Measurements from ENCODE around the gene ATRN. TPM values are rescaled to one million over a fixed set of nuclear protein-coding genes. Genes with fewer than 3 reads are reported as not detected.

The ATRN gene
- total RNA-seq, 1 experiment from 2014 or later: 26.1 TPM

DNA sequence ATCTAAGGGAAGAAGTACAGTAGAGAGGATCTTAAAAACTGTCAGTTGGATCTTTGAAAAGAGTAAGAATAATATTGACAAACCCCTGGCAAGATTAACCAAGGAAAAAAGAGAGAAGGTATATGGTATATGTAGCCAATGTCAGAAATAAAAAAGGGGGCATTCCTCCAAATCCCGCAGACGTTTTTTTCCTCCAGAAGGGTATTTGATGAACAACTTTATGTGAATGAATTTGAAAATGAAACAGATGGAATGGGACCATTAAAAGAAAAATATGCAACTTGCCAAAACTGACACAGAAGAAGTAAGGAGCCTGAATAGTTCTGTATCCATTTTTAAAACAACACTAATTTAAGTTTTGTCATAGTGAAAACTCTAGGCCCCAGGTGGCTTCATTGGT is 156.7 kb downstream of the ATRN start:
- H3K4me2 ChIP-seq (ENCODE audit: low read length): no peak overlapping the region
- CTCF ChIA-PET: no interaction called here
- no peaks in the 10 kb centered on the region for H3K9me2 ChIP-seq (replicated peaks; ENCODE audit: low read length)
- H3F3A ChIP-seq (ENCODE audit: low read length, unreplicated experiment): no peaks in the 10 kb centered on the region
- POLR2A ChIA-PET (ENCODE audit: unreplicated experiment): no interaction called here
- ATAC-seq (no peak), DNase-seq (no peak)
- no peak overlapping the region for H2AFZ ChIP-seq (ENCODE audit: low read length)
- intact Hi-C loops (cut with micrococcal nuclease): no loop called here
- H3K36me3 ChIP-seq (ENCODE audit: low read depth, low read length): no peaks in the 10 kb centered on the region
- H3K79me2 ChIP-seq (ENCODE audit: low read length): no peaks in the 10 kb centered on the region
- no peaks in the 10 kb centered on the region for H4K20me1 ChIP-seq (ENCODE audit: low read length)
- no TSS peak for BruUV-seq (replicated peaks)
- TF ChIP-seq EZH2phosphoT487 (IDR thresholded peaks at IDR 0.05; ENCODE audit: borderline replicate concordance, low read length): no peak
- TF ChIP-seq EZH2 (IDR thresholded peaks at IDR 0.05; ENCODE audit: low read length, unreplicated experiment): no peak
- TF ChIP-seq CTCF (conservative IDR thresholded peaks at IDR 0.05; ENCODE audit: low read depth, low read length): no peak
- H3K4me3 ChIP-seq (ENCODE audit: low read length): no peak overlapping the region
- H3K4me1 ChIP-seq (ENCODE audit: insufficient read depth, low read length): no peaks in the 10 kb centered on the region
- H3K27ac ChIP-seq (ENCODE audit: low read length): no peak overlapping the region
- no peak overlapping the region for H3K9ac ChIP-seq (ENCODE audit: low read length)
- no peaks in the 10 kb centered on the region for H3K27me3 ChIP-seq (ENCODE audit: low read length)
- H3K9me3 ChIP-seq (ENCODE audit: low read length): no peaks in the 10 kb centered on the region

DNA sequence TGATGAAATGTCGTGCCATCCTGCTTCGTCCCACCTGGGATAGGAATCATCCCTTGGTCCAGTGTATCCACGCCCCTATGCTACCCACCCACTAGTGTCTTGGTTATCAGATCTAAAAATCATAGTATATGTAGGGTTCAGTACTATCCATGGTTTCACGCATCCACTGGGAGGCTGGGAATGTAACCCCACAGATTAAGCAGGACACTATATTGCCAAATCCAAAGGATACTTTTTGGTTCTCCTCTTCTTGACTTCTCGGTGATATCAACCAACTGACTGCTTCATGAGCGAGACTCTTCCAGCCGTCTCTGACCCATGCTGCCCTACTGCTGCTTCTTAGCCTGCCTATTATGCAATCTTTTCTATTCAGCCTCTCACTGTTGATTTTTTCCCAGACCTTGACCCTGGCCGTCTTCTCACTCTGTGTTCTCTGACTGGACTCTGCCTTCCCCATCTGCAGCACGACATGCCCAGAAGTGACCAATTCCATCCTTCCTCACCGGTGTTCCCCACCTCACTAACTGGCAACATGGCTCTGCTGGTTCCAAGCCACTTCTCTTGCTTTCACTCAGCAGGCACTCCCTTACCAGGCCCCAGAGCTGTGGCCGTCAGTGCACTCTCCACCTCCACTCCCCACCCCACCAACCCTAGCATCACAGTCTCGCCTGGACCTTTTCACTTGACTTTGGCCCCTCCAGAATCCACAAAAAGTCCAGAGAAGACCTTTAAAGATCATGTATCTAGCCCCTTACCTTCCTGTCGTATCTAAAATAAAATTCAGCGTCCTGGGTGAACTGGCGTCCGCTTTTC is 157.9 kb downstream of the ATRN start:
- BruUV-seq (replicated peaks): no TSS peak
- Histone ChIP-seq H4K20me1 (ENCODE audit: low read length) (no peaks in the 10 kb centered on the region), H3F3A (ENCODE audit: low read length, unreplicated experiment) (no peaks in the 10 kb centered on the region), H3K27ac (ENCODE audit: low read length) (no peak overlapping the region), H3K79me2 (ENCODE audit: low read length) (no peaks in the 10 kb centered on the region), H2AFZ (ENCODE audit: low read length) (no peak overlapping the region), H3K9me3 (ENCODE audit: low read length) (no peaks in the 10 kb centered on the region), H3K9ac (ENCODE audit: low read length) (no peak overlapping the region), H3K4me3 (ENCODE audit: low read length) (no peak overlapping the region), H3K36me3 (ENCODE audit: low read depth, low read length) (no peaks in the 10 kb centered on the region), H3K27me3 (ENCODE audit: low read length) (no peaks in the 10 kb centered on the region), H3K9me2 (replicated peaks; ENCODE audit: low read length) (no peaks in the 10 kb centered on the region), H3K4me2 (ENCODE audit: low read length) (no peak overlapping the region), H3K4me1 (ENCODE audit: insufficient read depth, low read length) (no peaks in the 10 kb centered on the region)
- intact Hi-C loops (cut with micrococcal nuclease): no loop called here
- POLR2A ChIA-PET (ENCODE audit: unreplicated experiment): no interaction called here
- DNase-seq (no peak), ATAC-seq (no peak)
- CTCF ChIA-PET: no interaction called here
- TF ChIP-seq CTCF (conservative IDR thresholded peaks at IDR 0.05; ENCODE audit: low read depth, low read length) (no peak), EZH2 (IDR thresholded peaks at IDR 0.05; ENCODE audit: low read length, unreplicated experiment) (no peak), EZH2phosphoT487 (IDR thresholded peaks at IDR 0.05; ENCODE audit: borderline replicate concordance, low read length) (no peak)

DNA sequence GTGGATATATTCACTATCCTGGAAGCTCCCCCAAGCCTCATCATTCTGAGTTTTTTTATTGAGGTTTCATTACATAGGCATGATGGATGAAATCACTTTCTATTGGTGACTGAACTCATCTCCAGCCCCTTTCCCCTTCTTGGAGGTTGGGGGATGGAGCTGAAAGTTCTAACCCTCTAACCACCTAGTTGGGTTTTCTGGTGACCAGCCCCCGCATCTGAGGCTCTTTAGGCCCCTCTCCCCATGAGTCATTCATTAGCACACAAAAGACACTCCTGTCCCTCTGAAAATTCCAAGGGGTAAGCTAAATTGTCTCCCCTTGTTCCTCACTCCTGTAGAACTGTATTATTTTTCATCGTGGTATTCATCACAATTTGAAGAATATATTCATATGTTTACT is 159.1 kb downstream of the ATRN start:
- no peaks in the 10 kb centered on the region for H3K27me3 ChIP-seq (ENCODE audit: low read length)
- intact Hi-C loops (cut with micrococcal nuclease): no loop called here
- H3K9ac ChIP-seq (ENCODE audit: low read length): no peak overlapping the region
- no peaks in the 10 kb centered on the region for H3K79me2 ChIP-seq (ENCODE audit: low read length)
- H3F3A ChIP-seq (ENCODE audit: low read length, unreplicated experiment): no peaks in the 10 kb centered on the region
- no peaks in the 10 kb centered on the region for H4K20me1 ChIP-seq (ENCODE audit: low read length)
- ATAC-seq (no peak), DNase-seq (no peak)
- H3K27ac ChIP-seq (ENCODE audit: low read length): no peak overlapping the region
- no peak overlapping the region for H2AFZ ChIP-seq (ENCODE audit: low read length)
- CTCF ChIA-PET: no interaction called here
- no TSS peak for BruUV-seq (replicated peaks)
- H3K4me3 ChIP-seq (ENCODE audit: low read length): no peak overlapping the region
- TF ChIP-seq EZH2phosphoT487 (IDR thresholded peaks at IDR 0.05; ENCODE audit: borderline replicate concordance, low read length) (no peak), CTCF (conservative IDR thresholded peaks at IDR 0.05; ENCODE audit: low read depth, low read length) (no peak), EZH2 (IDR thresholded peaks at IDR 0.05; ENCODE audit: low read length, unreplicated experiment) (no peak)
- no peaks in the 10 kb centered on the region for H3K9me3 ChIP-seq (ENCODE audit: low read length)
- POLR2A ChIA-PET (ENCODE audit: unreplicated experiment): no interaction called here
- no peaks in the 10 kb centered on the region for H3K4me1 ChIP-seq (ENCODE audit: insufficient read depth, low read length)
- H3K4me2 ChIP-seq (ENCODE audit: low read length): no peak overlapping the region
- H3K9me2 ChIP-seq (replicated peaks; ENCODE audit: low read length): no peaks in the 10 kb centered on the region
- no peaks in the 10 kb centered on the region; the same call in 1 of the 2 replicates for H3K36me3 ChIP-seq (ENCODE audit: low read depth, low read length)

Data from PC-3 (cell line).